ENCODE data around the gene TMEM184A. TPM values are rescaled to one million over a fixed set of nuclear protein-coding genes. Genes with fewer than 3 reads are reported as not detected.

TMEM184A gene
- total RNA-seq, 4 donors from 2014 or later, result 0.29 to 2.8 (median 0.64) TPM; not detected in 1

- intact Hi-C loops (cut with DNase I; ENCODE audit: low total_unique reads), result no loop called here
- H3K27me3 ChIP-seq, result peaks cover 0 to 18% of the 10 kb centered on the region in 2 donors
Observed at GRCh38 chr7:1593091-1593866, 37.3 kb upstream of the TMEM184A start.

GRCh38 chr7:1592299-1592871, 36.4 kb upstream of the TMEM184A start:
- Histone ChIP-seq H3K27me3 (peaks cover 0 to 18% of the 10 kb centered on the region in 2 donors), H3K27ac (no peak overlapping the region), H3K36me3 (no peaks in the 10 kb centered on the region), H3K4me1 (no peaks in the 10 kb centered on the region), H3K9me3 (peaks cover 0 to 3% of the 10 kb centered on the region in 2 donors), H3K4me3 (no peak overlapping the region)
- intact Hi-C loops (cut with DNase I; ENCODE audit: low total_unique reads), result no loop called here
- no peak for DNase-seq
- no peak for TF ChIP-seq POLR2A (IDR thresholded peaks at IDR 0.05)
- TF ChIP-seq CTCF (IDR thresholded peaks at IDR 0.05), result no peak

More at GRCh38 chr7:1593091-1593866, 37.3 kb upstream of the TMEM184A start:
- peaks cover 0 to 3% of the 10 kb centered on the region in 2 donors for H3K9me3 ChIP-seq
- TF ChIP-seq POLR2A (IDR thresholded peaks at IDR 0.05), result no peak
- no peak for TF ChIP-seq CTCF (IDR thresholded peaks at IDR 0.05)
- no peak overlapping the region for H3K27ac ChIP-seq
- H3K36me3 ChIP-seq, result no peaks in the 10 kb centered on the region
- no peaks in the 10 kb centered on the region for H3K4me1 ChIP-seq
- no peak for DNase-seq
- H3K4me3 ChIP-seq, result no peak overlapping the region

- TF ChIP-seq CTCF (IDR thresholded peaks at IDR 0.05), result no peak
- no peak for TF ChIP-seq POLR2A (IDR thresholded peaks at IDR 0.05)
- H3K27ac ChIP-seq, result no peak overlapping the region
- no peak for DNase-seq
- H3K27me3 ChIP-seq, result peaks cover 0 to 18% of the 10 kb centered on the region in 2 donors
- H3K4me1 ChIP-seq, result no peaks in the 10 kb centered on the region
- intact Hi-C loops (cut with DNase I; ENCODE audit: low total_unique reads), result no loop called here
- H3K9me3 ChIP-seq, result peaks cover 0 to 3% of the 10 kb centered on the region in 2 donors
- no peak overlapping the region for H3K4me3 ChIP-seq
- no peaks in the 10 kb centered on the region for H3K36me3 ChIP-seq
Observed at GRCh38 chr7:1591876-1592275, 35.9 kb upstream of the TMEM184A start.

- DNase-seq, result no peak
- intact Hi-C loops (cut with DNase I; ENCODE audit: low total_unique reads), result no loop called here
- H3K27ac ChIP-seq, result no peak overlapping the region
- no peaks in the 10 kb centered on the region for H3K36me3 ChIP-seq
- TF ChIP-seq CTCF (IDR thresholded peaks at IDR 0.05) (no peak), POLR2A (IDR thresholded peaks at IDR 0.05) (no peak)
- H3K4me1 ChIP-seq, result no peaks in the 10 kb centered on the region
- H3K4me3 ChIP-seq, result no peak overlapping the region
- peaks cover 0 to 3% of the 10 kb centered on the region in 2 donors for H3K9me3 ChIP-seq
- peaks cover 0 to 14% of the 10 kb centered on the region in 2 donors for H3K27me3 ChIP-seq
Observed at GRCh38 chr7:1591396-1591795, 35.4 kb upstream of the TMEM184A start.

- intact Hi-C loops (cut with DNase I; ENCODE audit: low total_unique reads), result no loop called here
- H3K27me3 ChIP-seq, result peaks cover 0 to 9% of the 10 kb centered on the region in 2 donors
- peaks cover 0 to 3% of the 10 kb centered on the region in 2 donors for H3K9me3 ChIP-seq
- H3K36me3 ChIP-seq, result no peaks in the 10 kb centered on the region
- TF ChIP-seq POLR2A (IDR thresholded peaks at IDR 0.05), result no peak
- no peak for TF ChIP-seq CTCF (IDR thresholded peaks at IDR 0.05)
- no peak overlapping the region for H3K4me3 ChIP-seq
- H3K27ac ChIP-seq, result no peak overlapping the region
- no peaks in the 10 kb centered on the region for H3K4me1 ChIP-seq
- no peak for DNase-seq
Observed at GRCh38 chr7:1590887-1591286, 34.9 kb upstream of the TMEM184A start.

Measured in uterus (tissue), 4 donors.